H9 (cell line): ENCODE data around the gene DUSP5. TPM values are rescaled to one million over a fixed set of nuclear protein-coding genes. Genes with fewer than 3 reads are reported as not detected.

Experiments used
- DNase-seq: peaks from one replicate; pipeline ENCODE4 v3.0.0-alpha.2; 2017
- H2AFZ ChIP-seq: one replicate; pipeline ENCODE4 v1.6.1; 2013; ENCODE audit warnings: mild to moderate bottlenecking, low read length, control low read depth, moderate library complexity
- H2AK5ac ChIP-seq: 2 replicates; pipeline ENCODE4 v1.6.1; 2013; ENCODE audit warnings: low read length, control low read depth, mixed read lengths; ENCODE audit not compliant: insufficient read length
- H2BK120ac ChIP-seq: one replicate; pipeline ENCODE4 v1.6.1; 2013; ENCODE audit warnings: low read depth, mild to moderate bottlenecking, low read length, control low read depth, inconsistent platforms; ENCODE audit not compliant: poor library complexity, severe bottlenecking
- H2BK12ac ChIP-seq: 2 replicates; pipeline ENCODE4 v1.6.1; 2013; ENCODE audit warnings: low read length, control low read depth, mixed read lengths, low read depth; ENCODE audit not compliant: insufficient read length
- H2BK15ac ChIP-seq: 2 replicates; pipeline ENCODE4 v1.6.1; 2013; ENCODE audit warnings: low read depth, low read length, control low read depth
- H2BK20ac ChIP-seq: one replicate; pipeline ENCODE4 v1.6.1; 2013; ENCODE audit warnings: low read depth, mild to moderate bottlenecking, low read length, control low read depth, inconsistent platforms; ENCODE audit not compliant: poor library complexity, severe bottlenecking
- H2BK5ac ChIP-seq: 2 replicates; pipeline ENCODE4 v1.6.1; 2013; ENCODE audit warnings: low read length, control low read depth, mixed read lengths; ENCODE audit not compliant: insufficient read length
- H3K14ac ChIP-seq: 2 replicates; pipeline ENCODE4 v1.6.1; 2013; ENCODE audit warnings: low read length, control low read depth; ENCODE audit not compliant: insufficient read depth
- H3K18ac ChIP-seq: 2 replicates; pipeline ENCODE4 v1.6.1; 2013; ENCODE audit warnings: low read depth, mild to moderate bottlenecking, mixed read lengths, low read length, control low read depth; ENCODE audit not compliant: insufficient read length
- H3K23ac ChIP-seq: 2 replicates; pipeline ENCODE4 v1.6.1; 2013; ENCODE audit warnings: low read length, control low read depth, mixed read lengths, low read depth; ENCODE audit not compliant: insufficient read length
- H3K23me2 ChIP-seq: 2 replicates; pipeline ENCODE4 v1.6.1; 2013; ENCODE audit warnings: low read depth, mild to moderate bottlenecking, mixed read lengths, low read length, control low read depth; ENCODE audit not compliant: insufficient read length, poor library complexity, severe bottlenecking
- H3K27ac ChIP-seq: 2 replicates; pipeline ENCODE4 v1.5.1; 2013; ENCODE audit warnings: low read length, control low read depth, mixed read lengths, low read depth; ENCODE audit not compliant: insufficient read length
- H3K27me3 ChIP-seq: 2 replicates; pipeline ENCODE4 v1.6.1; 2013; ENCODE audit warnings: low read length, control low read depth, inconsistent platforms; ENCODE audit not compliant: insufficient read depth
- H3K4ac ChIP-seq: 2 replicates; pipeline ENCODE4 v1.6.1; 2013; ENCODE audit warnings: low read depth, mild to moderate bottlenecking, control low read depth, inconsistent platforms, low read length, moderate library complexity
- H3K4me1 ChIP-seq: 2 replicates; pipeline ENCODE4 v1.6.1; 2013; ENCODE audit warnings: low read length, control low read depth, inconsistent platforms; ENCODE audit not compliant: insufficient read depth
- H3K4me2 ChIP-seq: 2 replicates; pipeline ENCODE4 v1.6.1; 2013; ENCODE audit warnings: low read length, control low read depth, mixed read lengths; ENCODE audit not compliant: insufficient read length, insufficient read depth
- H3K56ac ChIP-seq: 2 replicates; pipeline ENCODE4 v1.6.1; 2013; ENCODE audit warnings: low read depth, mild to moderate bottlenecking, mixed read lengths, low read length, control low read depth; ENCODE audit not compliant: insufficient read length
- H3K79me1 ChIP-seq: 2 replicates; pipeline ENCODE4 v1.6.1; 2013; ENCODE audit warnings: low read depth, mild to moderate bottlenecking, moderate library complexity, low read length, control low read depth, inconsistent platforms; ENCODE audit not compliant: insufficient read depth, poor library complexity, severe bottlenecking
- H3K79me2 ChIP-seq: 2 replicates; pipeline ENCODE4 v1.6.1; 2013; ENCODE audit warnings: low read length, control low read depth, inconsistent platforms; ENCODE audit not compliant: insufficient read depth
- H3K9ac ChIP-seq: 2 replicates; pipeline ENCODE4 v1.6.1; 2013; ENCODE audit warnings: low read length, control low read depth, mixed read lengths; ENCODE audit not compliant: insufficient read length; ENCODE audit errors: extremely low read depth
- H3K9me3 ChIP-seq: one replicate; pipeline ENCODE4 v1.6.1; 2013; ENCODE audit warnings: low read depth, low read length, inconsistent platforms; ENCODE audit not compliant: control insufficient read depth
- H3T11ph ChIP-seq: one replicate; pipeline ENCODE4 v1.6.1; 2013; ENCODE audit warnings: mild to moderate bottlenecking, low read length, control low read depth, inconsistent platforms
- H4K20me1 ChIP-seq: one replicate; pipeline ENCODE4 v1.6.1; 2013; ENCODE audit not compliant: control insufficient read depth, insufficient read length, insufficient read depth
- H4K5ac ChIP-seq: 2 replicates; pipeline ENCODE4 v1.6.1; 2013; ENCODE audit warnings: low read depth, mild to moderate bottlenecking, mixed read lengths, low read length, control low read depth; ENCODE audit not compliant: insufficient read length
- H4K8ac ChIP-seq: replicated peaks from 2 replicates; pipeline ENCODE4 v1.6.1; 2013; ENCODE audit warnings: low read length, control low read depth, mixed read lengths, low read depth; ENCODE audit not compliant: insufficient read length
- H4K91ac ChIP-seq: 2 replicates; pipeline ENCODE4 v1.6.1; 2013; ENCODE audit warnings: low read depth, mild to moderate bottlenecking, moderate library complexity, mixed read lengths, low read length, control low read depth; ENCODE audit not compliant: insufficient read length
- H3K27ac Mint-ChIP-seq, 3 experiments: 2 replicates in 2 of 3; 3 replicates in 1 of 3; pipeline ENCODE4 v1.8.0; 2020 to 2021; ENCODE audit warnings: mixed read lengths in 3 of 3, mild to moderate bottlenecking in 1 of 3, moderate library complexity in 1 of 3
- H3K27me3 Mint-ChIP-seq: 2 replicates; pipeline ENCODE4 v1.8.0; 2021; ENCODE audit warnings: low read depth, mild to moderate bottlenecking, moderate library complexity, mixed read lengths
- H3K36me3 Mint-ChIP-seq, 3 experiments: 2 replicates in 2 of 3; 3 replicates in 1 of 3; pipeline ENCODE4 v1.8.0; 2020 to 2021; ENCODE audit warnings: low read depth in 3 of 3, mixed read lengths in 3 of 3; ENCODE audit not compliant: insufficient read depth in 1 of 3
- H3K4me1 Mint-ChIP-seq, 2 experiments: 2 replicates each; pipeline ENCODE4 v1.8.0; 2020; ENCODE audit warnings: mixed read lengths in 2 of 2
- H3K4me3 Mint-ChIP-seq, 2 experiments: 2 replicates in 1 of 2; 3 replicates in 1 of 2; pipeline ENCODE4 v1.8.0; 2020 to 2021; ENCODE audit warnings: mild to moderate bottlenecking in 2 of 2, mixed read lengths in 2 of 2, moderate library complexity in 1 of 2
- H3K9me3 Mint-ChIP-seq, 2 experiments: 2 replicates in 1 of 2; 3 replicates in 1 of 2; pipeline ENCODE4 v1.8.0; 2020; ENCODE audit warnings: mild to moderate bottlenecking in 2 of 2, mixed read lengths in 2 of 2, moderate library complexity in 1 of 2
- CTCF ChIP-seq: fragments of 200-600 bp; sonication (generic); conservative IDR thresholded peaks from 3 replicates; pipeline ENCODE4 v1.8.0; 2021; ENCODE audit warnings: antibody characterized with exemption, mild to moderate bottlenecking
- WGBS: extraction: QIAGEN DNeasy Blood & Tissue Kit; methylation state at CpG from one replicate; pipeline ENCODE4 v1.1.7; 2013; ENCODE audit warnings: missing lambda C conversion rate, low lambda C conversion rate, mixed read lengths; ENCODE audit not compliant: insufficient read length; ENCODE audit errors: extremely low coverage; 5-methylcytosine and 5-hydroxymethylcytosine counted together
- total RNA-seq: library from RNA; stranded (reverse); gene quantifications from 2 replicates; pipeline ENCODE4 v1.2.1, GENCODE V29; 2021

Gene DUSP5
- total RNA-seq, 1 experiment from 2014 or later = 29.3 TPM

- no peak overlapping the region for H3K9ac ChIP-seq
- no peaks in the 10 kb centered on the region for H3K9me3 Mint-ChIP-seq
- peak; percentile 62 for DNase-seq
- no peak for TF ChIP-seq CTCF
- H3K14ac ChIP-seq = 0 out of 2 replicates have a peak overlapping the region, but pooled peaks have one; percentile 39
- no peak overlapping the region for H3K23ac ChIP-seq
- H2AK5ac ChIP-seq = no peak overlapping the region
- H3K27ac ChIP-seq = peak overlapping the region; percentile 31
- peaks cover 20% of the 10 kb centered on the region for H3K4me1 ChIP-seq
- no peaks in the 10 kb centered on the region for H3K79me1 ChIP-seq
- no peak overlapping the region for H2BK12ac ChIP-seq
- H3K27me3 Mint-ChIP-seq = no peaks in the 10 kb centered on the region
- H3K18ac ChIP-seq = peak overlapping the region; percentile 49
- peak overlapping the region in 1 of 2 experiments; percentile 21; a peak in 2 of 5 replicates for H3K4me3 Mint-ChIP-seq
- H2BK5ac ChIP-seq = no peak overlapping the region
- no peak overlapping the region for H4K8ac ChIP-seq
- no peaks in the 10 kb centered on the region for H3K23me2 ChIP-seq
- H2BK15ac ChIP-seq = no peak overlapping the region
- no peaks in the 10 kb centered on the region for H4K20me1 ChIP-seq
- no CpG with 5 or more reads among the region's 6 CpGs for WGBS
- H3K4ac ChIP-seq = no peak overlapping the region
- peaks cover 30% of the 10 kb centered on the region in 2 experiments for H3K4me1 Mint-ChIP-seq
- H3K56ac ChIP-seq = no peak overlapping the region
- H2BK20ac ChIP-seq = no peak overlapping the region
- no peak overlapping the region for H2BK120ac ChIP-seq
- peak overlapping the region; percentile 23 for H3K4me2 ChIP-seq
- no peak overlapping the region for H4K91ac ChIP-seq
- H3K27ac Mint-ChIP-seq = peak overlapping the region; percentile 13 to 87 (median 87)
- H3K36me3 Mint-ChIP-seq = no peaks in the 10 kb centered on the region
- H3K27me3 ChIP-seq = no peaks in the 10 kb centered on the region
- no peaks in the 10 kb centered on the region for H3K9me3 ChIP-seq
- H4K5ac ChIP-seq = peak overlapping the region; percentile 6
- H2AFZ ChIP-seq = peak overlapping the region; percentile 24
- H3T11ph ChIP-seq = no peak overlapping the region
- no peaks in the 10 kb centered on the region for H3K79me2 ChIP-seq
Measured at GRCh38 chr10:110487411-110488331, 10.0 kb upstream of the DUSP5 start.
